Psoas muscle (tissue), 8 donors: Measurements from ENCODE around the gene NYNRIN. TPM values are rescaled to one million over a fixed set of nuclear protein-coding genes. Genes with fewer than 3 reads are reported as not detected.
"Not testable (repeated sequence)": the region's sequence is repeated elsewhere in the genome, so short reads cannot be mapped to it uniquely, and the experiment has no call there.

ENCODE experiments used
- ATAC-seq, 4 donors: fragments of 200-7000 bp; cut with Tn5 transposase; one replicate each; pipeline ENCODE4 v1.9.1; 2020; ENCODE audit warnings: moderate library complexity in 3 of 4, mild to moderate bottlenecking in 2 of 4
- DNase-seq, 2 donors: peaks; one replicate each; pipeline ENCODE4 v3.0.0-alpha.2; 2020
- H3K27ac ChIP-seq: fragments of 200-600 bp; one replicate; pipeline ENCODE4 v1.8.0; 2022
- H3K27me3 ChIP-seq, 3 donors: fragments of 200-600 bp in 1 of 3; one replicate each; pipeline versions ENCODE4 v1.6.1 to v1.8.0; 2013 to 2022; ENCODE audit warnings: low read length in 2 of 3, mild to moderate bottlenecking in 2 of 3, moderate library complexity in 1 of 3; ENCODE audit not compliant: insufficient read depth in 3 of 3
- H3K36me3 ChIP-seq, 2 donors: fragments of 200-600 bp in 1 of 2; one replicate each; pipeline versions ENCODE4 v1.6.1 to v1.8.0; 2013 to 2022; ENCODE audit warnings: low read depth in 1 of 2, mild to moderate bottlenecking in 1 of 2, moderate library complexity in 1 of 2; ENCODE audit not compliant: insufficient read depth in 1 of 2
- H3K4me1 ChIP-seq: fragments of 200-600 bp; one replicate; pipeline ENCODE4 v1.8.0; 2022
- H3K4me3 ChIP-seq: fragments of 200-600 bp; one replicate; pipeline ENCODE4 v1.8.0; 2022; ENCODE audit warnings: mild to moderate bottlenecking
- H3K9me3 ChIP-seq: fragments of 200-600 bp; one replicate; pipeline ENCODE4 v1.8.0; 2022
- CTCF ChIP-seq: fragments of 200-600 bp; IDR thresholded peaks from one replicate; pipeline ENCODE4 v1.8.0; 2022; ENCODE audit warnings: antibody characterized with exemption
- WGBS, 3 donors: extraction: QIAGEN DNeasy Blood & Tissue Kit; methylation state at CpG; one replicate each; pipeline versions ENCODE4 v1.1.6 to v1.1.7; 2013; 5-methylcytosine and 5-hydroxymethylcytosine counted together
- intact Hi-C, 2 donors: fragments of 100-400 bp; cut with DNase I; formaldehyde crosslinking; loops; one replicate each; pipeline versions ENCODE4 v1.11.0 to v1.14.2; 2022
- long read RNA-seq, 2 donors: library from polyadenylated mRNA; unstranded; transcript quantifications; one replicate each; pipeline ENCODE4 v2.0.0, GENCODE V29; 2021
- polyA plus RNA-seq, 3 donors: library from polyadenylated mRNA; stranded (reverse); fragments of 200-250 nt; gene quantifications; one replicate each; pipeline ENCODE4 v1.2.3, GENCODE V29; 2013
- total RNA-seq, 4 donors: library from RNA; stranded (reverse); fragmentation: NEBNext Ultra II Directional in 2 of 4; extraction: Animal tissue kit (Norgen Biotek cat#: 25700) in 2 of 4; gene quantifications; one replicate each; pipeline versions ENCODE4 v1.2.1 to v1.2.4, GENCODE V29; 2021 to 2023
- donor health status: healthy with polysubstance abuse.
- donor health status: DM: no; HTN: no; CAD: no; lungs with moderate emphysema.
- donor health status: Bipolar disorder and iron deficiency.
- donor health status: healthy.
- donor health status: DM: yes; HTN: yes; CAD: no.
- donor health status: DM: no; HTN: no; CAD: no.
- donor health status: DM: no; HTN: no; CAD: no.
- donor health status: DM: yes; HTN: yes; CAD: no.

Gene NYNRIN
- 1 to 10 TPM; 2.1 to 8.0 (median 2.4) TPM for total RNA-seq
- polyA plus RNA-seq: 1 to 10 TPM; 1.1 to 1.5 (median 1.2) TPM
- long read RNA-seq, donor 1: 0 reads
- long read RNA-seq, donor 2, partial matches to known transcripts: 1 of 5 reads
- long read RNA-seq, donor 2, other reads (novel, unspliced or antisense): 4 of 5 reads

GRCh38 chr14:24398653-24399446 lies at the start of gene NYNRIN:
Gene NYNRIN, plus strand, starts transcription at chr14:24399003. Its CDS starts 244 bp downstream, at chr14:24399247.
- intact Hi-C loops: no loop called here
- WGBS, 3 donors: 2 to 4% (median 3%) methylated on average over 25 to 57 of the region's 57 CpGs
- peak within 1 kb of the TSS; percentile 25 for H3K27ac ChIP-seq
- peak; percentile 65 to 76 for DNase-seq
- H3K27me3 ChIP-seq: peaks cover 0 to 8% (median 5%) of the 10 kb centered on the region in 3 donors
- ATAC-seq: peak; percentile 53 to 79 (median 68)
- peaks cover 2% of the 10 kb centered on the region for H3K4me1 ChIP-seq
- peak within 1 kb of the TSS; percentile 74 for H3K4me3 ChIP-seq
- no peak for TF ChIP-seq CTCF
- no peaks in the 10 kb centered on the region for H3K36me3 ChIP-seq
- no peaks in the 10 kb centered on the region for H3K9me3 ChIP-seq

- WGBS, 3 donors: 52 to 66% (median 66%) methylated on average over 5 of the region's 5 CpGs
- no peak for TF ChIP-seq CTCF
Observed at GRCh38 chr14:24349742-24350141, 49.1 kb upstream of the NYNRIN start.

DNA sequence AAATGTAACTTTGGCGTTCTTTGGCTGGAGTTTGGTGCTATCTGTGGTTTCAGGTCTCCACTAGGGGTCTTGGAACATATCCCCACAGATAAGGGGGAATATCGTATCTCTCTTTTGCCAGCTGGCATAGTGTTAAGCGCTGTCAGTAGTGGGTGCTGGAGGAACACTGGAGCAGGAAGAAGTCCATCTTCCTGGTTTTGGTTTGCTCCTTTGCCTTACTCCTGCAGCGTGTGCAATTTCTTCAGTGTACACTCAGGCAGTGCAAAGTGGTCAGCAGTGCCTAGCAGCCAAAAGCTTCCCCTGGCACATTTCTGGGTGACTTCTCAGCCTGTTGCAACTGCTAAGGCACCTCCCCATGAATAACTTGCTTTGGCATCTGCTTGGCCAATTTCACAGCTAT lies 47.3 kb upstream of the NYNRIN start:
- Histone ChIP-seq H3K27me3 (peaks cover 0 to 34% (median 0%) of the 10 kb centered on the region in 3 donors), H3K36me3 (no peaks in the 10 kb centered on the region), H3K4me3 (no peak overlapping the region), H3K9me3 (no peaks in the 10 kb centered on the region), H3K4me1 (no peaks in the 10 kb centered on the region), H3K27ac (no peak overlapping the region)
- DNase-seq (no peak), ATAC-seq (peak in 2 of 4 donors; percentile 27 to 48)
- WGBS, 3 donors: 11 to 16% (median 12%) methylated on average over 4 of the region's 4 CpGs
- intact Hi-C loops: no loop called here
- no peak for TF ChIP-seq CTCF

More at GRCh38 chr14:24349742-24350141, 49.1 kb upstream of the NYNRIN start:
- Histone ChIP-seq H3K27me3 (peaks cover 0 to 46% (median 0%) of the 10 kb centered on the region in 3 donors), H3K9me3 (no peaks in the 10 kb centered on the region), H3K4me1 (no peaks in the 10 kb centered on the region), H3K27ac (no peak overlapping the region), H3K36me3 (no peaks in the 10 kb centered on the region), H3K4me3 (no peak overlapping the region)
- no peak for DNase-seq
- no peak for ATAC-seq
- intact Hi-C loops: no loop called here

- Histone ChIP-seq H3K27ac (no peak overlapping the region), H3K9me3 (no peaks in the 10 kb centered on the region), H3K4me3 (no peak overlapping the region), H3K36me3 (no peaks in the 10 kb centered on the region), H3K27me3 (peaks cover 0 to 34% (median 0%) of the 10 kb centered on the region in 3 donors), H3K4me1 (no peaks in the 10 kb centered on the region)
- ATAC-seq (no peak), DNase-seq (no peak)
- 56 to 76% (median 70%) methylated on average over 4 to 5 of the region's 5 CpGs for WGBS, 3 donors
- no peak for TF ChIP-seq CTCF
- intact Hi-C loops: no loop called here
Observed at GRCh38 chr14:24353559-24354481, 45.0 kb upstream of the NYNRIN start.

DNA sequence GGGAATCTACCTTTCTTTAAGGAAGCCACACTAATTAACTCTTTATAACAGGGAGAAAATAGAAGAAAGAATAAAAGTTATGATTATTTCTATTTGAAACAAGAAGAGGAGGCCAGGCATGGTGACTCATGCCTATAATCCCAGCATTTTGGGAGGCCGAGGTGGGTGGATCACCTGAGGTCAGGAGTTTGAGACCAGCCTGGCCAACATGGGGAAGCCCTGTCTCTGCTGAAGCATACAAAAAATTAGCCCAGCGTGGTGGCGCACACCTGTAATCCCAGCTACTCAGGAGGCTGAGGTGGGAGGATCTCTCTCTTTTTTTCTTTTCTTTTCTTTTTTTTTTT lies 44.3 kb upstream of the NYNRIN start:
- H3K9me3 ChIP-seq: not testable (repeated sequence)

More for the DNA sequence above, 44.3 kb upstream of the NYNRIN start:
- ATAC-seq, H3K4me1 ChIP-seq, DNase-seq, H3K4me3 ChIP-seq, H3K27ac ChIP-seq, intact Hi-C loops, H3K36me3 ChIP-seq: not testable (repeated sequence)
- peaks cover 0 to 38% (median 0%) of the 10 kb centered on the region in 3 donors for H3K27me3 ChIP-seq
- 86 to 90% (median 90%) methylated on average over 3 of the region's 3 CpGs for WGBS, 3 donors
